ENCODE results near the gene TFCP2.
"Not testable (repeated sequence)": the region's sequence is repeated elsewhere in the genome, so short reads cannot be mapped to it uniquely, and the experiment has no call there.

TFCP2 gene, protein sequence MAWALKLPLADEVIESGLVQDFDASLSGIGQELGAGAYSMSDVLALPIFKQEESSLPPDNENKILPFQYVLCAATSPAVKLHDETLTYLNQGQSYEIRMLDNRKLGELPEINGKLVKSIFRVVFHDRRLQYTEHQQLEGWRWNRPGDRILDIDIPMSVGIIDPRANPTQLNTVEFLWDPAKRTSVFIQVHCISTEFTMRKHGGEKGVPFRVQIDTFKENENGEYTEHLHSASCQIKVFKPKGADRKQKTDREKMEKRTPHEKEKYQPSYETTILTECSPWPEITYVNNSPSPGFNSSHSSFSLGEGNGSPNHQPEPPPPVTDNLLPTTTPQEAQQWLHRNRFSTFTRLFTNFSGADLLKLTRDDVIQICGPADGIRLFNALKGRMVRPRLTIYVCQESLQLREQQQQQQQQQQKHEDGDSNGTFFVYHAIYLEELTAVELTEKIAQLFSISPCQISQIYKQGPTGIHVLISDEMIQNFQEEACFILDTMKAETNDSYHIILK

GRCh38 chr12:51172515-51173431 is at the start of gene TFCP2:
Gene TFCP2, minus strand, starts transcription at chr12:51173135. Its CDS starts 713 bp downstream, at chr12:51172422.
- DNase-seq = peak; percentile 94

- DNase-seq = no peak
Observed at GRCh38 chr12:51222461-51222860, 49.5 kb upstream of the TFCP2 start.

DNA sequence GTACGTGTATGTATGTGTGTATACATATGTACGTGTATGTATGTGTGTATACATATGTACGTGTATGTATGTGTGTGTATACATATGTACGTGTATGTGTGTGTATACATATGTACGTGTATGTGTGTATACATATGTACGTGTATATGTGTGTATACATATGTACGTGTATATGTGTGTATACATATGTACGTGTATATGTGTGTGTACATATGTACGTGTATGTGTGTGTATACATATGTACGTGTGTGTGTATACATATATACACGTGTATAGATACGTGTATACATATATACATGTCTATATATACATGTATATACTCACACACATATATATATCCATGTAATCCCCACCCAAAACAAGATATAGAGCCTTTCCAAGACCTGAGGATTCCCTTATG is 46.9 kb upstream of the TFCP2 start:
- not testable (repeated sequence) for DNase-seq

GRCh38 chr12:51219322-51219721 is 46.4 kb upstream of the TFCP2 start:
- DNase-seq = no peak

DNA sequence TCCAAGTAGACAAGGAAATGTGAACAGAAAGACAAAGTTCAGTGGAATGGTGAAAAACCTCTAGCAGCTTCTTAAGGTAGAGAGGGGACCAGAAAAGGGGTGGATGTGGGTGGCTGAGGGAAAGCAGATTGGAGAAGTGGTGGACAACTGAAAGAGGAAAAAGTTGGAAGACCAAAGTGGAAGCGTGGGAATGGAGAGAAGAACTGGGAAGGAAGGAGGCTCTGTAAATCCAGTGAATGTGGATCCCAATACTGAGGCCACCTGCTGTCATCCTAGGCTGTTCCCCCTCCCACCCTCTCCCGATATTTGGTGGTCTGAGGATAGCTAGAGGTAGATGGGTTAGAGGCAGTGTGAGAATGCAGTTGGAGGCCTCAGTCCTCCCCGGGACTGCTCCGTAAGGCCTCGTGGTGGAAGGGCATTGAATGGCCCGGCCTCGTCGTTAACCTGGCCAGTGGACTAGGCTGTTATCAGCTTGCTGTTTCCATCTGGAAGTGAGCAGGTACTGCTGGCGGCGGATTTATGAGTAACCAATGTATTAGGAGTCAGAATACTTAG is 45.7 kb upstream of the TFCP2 start:
- DNase-seq = no peak

DNA sequence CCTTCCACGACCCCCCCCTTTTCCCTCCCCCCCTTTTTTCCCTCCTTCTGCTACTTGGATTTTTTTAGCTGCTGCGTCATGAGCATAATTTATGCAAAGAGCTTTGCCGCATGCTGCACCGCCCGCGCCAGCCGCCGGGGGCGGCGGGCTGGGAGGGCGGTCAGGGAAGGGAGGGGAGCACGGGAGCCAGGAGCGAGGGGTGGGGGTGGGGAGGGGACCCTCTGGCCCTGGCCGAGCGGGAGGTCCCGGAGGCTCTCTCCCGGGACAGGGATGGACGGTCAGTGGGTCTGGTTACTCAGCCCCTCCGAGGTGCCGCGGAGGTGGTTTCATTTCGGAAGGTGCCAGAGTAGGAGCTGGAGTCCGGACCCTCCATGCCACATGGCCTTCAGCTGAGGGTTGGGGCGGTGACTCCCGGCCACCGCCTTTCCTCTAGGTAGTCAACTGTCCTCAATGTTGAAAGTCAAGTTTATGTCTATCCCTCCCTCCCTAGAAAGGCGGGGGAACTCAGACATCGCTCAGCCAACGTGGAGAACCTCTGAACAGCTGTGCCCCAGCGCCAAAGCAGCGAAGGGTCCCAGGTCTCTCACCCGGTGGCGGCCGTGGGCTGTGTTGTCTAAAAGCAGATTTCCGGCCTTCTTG is 45.2 kb upstream of the TFCP2 start, which contains the start of gene POU6F1:
TSS of gene POU6F1 (minus strand) at position 95 of the 639 bp plus-strand sequence. CDS start 11,226 bp downstream, outside the sequence.
- DNase-seq = peak; percentile 71

DNA sequence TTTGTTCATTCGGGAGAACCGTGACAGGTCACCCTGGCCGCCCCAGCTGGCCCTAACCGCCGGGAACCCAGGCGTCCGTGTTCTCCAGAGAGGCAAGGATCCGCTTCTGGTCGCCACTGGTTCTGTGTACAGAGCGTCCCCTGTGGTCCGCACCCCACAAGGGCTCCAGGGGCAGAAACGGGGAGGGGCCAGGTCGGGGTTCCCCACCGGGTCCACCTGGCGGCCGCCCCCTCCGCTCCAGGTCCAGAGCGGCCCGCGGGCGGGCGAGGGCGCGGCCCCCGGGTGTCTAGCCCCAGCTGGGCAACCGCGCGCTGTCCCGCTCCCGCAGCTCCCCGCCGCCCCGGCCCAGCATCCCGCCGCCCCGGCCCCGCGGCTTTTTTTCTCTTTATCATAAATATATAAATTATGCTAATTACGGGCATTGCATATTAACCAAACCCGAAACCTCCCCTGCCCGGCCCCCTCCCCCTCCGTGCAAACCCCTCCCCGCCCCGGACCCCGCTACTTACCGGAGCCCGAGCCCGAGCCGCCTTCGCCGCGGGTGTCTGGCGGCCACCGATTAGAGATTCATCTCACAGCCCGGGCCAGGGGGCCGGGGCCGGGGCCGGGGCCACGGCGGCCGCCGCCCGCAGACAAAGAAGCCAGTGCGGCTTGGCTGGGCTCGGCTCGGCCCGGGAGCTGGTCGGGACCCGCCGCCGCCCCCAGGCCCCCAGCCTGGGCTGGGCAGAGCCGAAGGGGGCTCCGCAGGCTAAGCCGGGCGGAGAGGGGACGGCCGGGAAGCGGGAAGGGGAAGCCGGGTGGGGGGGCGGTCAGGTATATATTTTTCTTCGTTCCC is 44.4 kb upstream of the TFCP2 start:
- DNase-seq = peak; percentile 62

- DNase-seq = no peak
Observed at GRCh38 chr12:51216642-51217041, 43.7 kb upstream of the TFCP2 start.

DNA sequence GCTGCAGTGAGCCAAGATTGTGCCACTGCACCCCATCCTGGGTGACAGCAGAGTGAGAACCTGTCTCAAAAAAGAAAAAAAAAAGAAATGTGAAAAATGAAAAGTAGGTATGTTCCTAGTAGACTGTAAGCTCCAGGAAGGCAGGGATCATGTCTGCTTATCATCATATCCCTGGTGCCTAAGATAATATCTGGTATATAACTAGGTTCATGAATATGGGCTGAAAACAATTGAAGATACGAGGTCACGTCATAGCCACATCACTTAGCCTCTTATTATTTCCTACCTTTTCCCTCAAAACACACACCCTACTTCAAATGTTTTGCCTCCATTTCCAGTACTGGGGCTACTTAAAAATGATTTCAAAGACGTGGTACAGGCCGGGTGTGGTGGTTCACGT is 42.0 kb upstream of the TFCP2 start:
- no peak for DNase-seq

GRCh38 chr12:51210690-51211395 is 37.9 kb upstream of the TFCP2 start:
- no peak for DNase-seq

GRCh38 chr12:51209259-51209658 is 36.3 kb upstream of the TFCP2 start:
- DNase-seq = no peak

- DNase-seq = no peak
Observed at GRCh38 chr12:51208016-51208660, 35.2 kb upstream of the TFCP2 start.

GRCh38 chr12:51205350-51205749 is 32.4 kb upstream of the TFCP2 start:
- DNase-seq = no peak

DNA sequence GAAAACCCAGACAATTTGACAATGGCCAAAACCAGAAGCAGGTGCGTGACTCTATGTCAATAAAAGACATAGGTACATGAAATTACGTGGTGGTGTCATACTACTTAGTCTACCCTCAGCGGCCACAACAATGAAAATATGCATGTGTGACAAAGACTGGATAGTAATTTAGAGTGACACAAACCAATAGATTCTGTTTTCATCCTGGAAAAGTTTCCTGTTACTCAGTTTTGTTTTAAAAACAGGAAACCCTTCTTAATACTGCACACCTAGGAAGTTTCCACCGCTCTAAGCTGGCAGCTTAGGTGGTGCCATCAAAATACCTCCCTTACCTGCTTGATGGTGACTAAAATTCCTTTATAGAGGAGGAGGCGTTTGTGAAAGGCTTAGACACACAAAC is 29.8 kb upstream of the TFCP2 start:
- no peak for DNase-seq

GRCh38 chr12:51200806-51201205 is 27.9 kb upstream of the TFCP2 start:
- DNase-seq = no peak

DNA sequence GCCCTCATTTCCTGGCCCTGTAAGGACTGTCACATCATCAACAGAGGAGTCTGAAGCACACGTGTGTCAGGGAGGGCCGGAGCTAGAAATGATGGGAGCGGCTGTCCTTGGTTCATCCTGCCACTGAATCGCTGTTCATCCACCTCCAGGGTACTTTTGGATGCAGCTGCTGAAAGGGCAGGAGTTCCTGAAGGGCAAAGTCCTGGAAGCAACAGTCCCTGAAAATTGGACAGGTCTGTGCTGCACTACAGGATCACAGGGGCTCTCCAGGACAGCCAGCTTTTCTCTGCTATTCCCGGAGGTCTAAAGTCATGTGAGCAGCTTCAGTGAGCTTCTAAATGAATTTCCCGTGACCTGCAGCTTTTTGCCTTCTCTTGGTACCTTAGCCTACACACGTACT is 27.2 kb upstream of the TFCP2 start:
- DNase-seq = no peak

- DNase-seq = no peak
Observed at GRCh38 chr12:51199366-51199945, 26.5 kb upstream of the TFCP2 start.

DNA sequence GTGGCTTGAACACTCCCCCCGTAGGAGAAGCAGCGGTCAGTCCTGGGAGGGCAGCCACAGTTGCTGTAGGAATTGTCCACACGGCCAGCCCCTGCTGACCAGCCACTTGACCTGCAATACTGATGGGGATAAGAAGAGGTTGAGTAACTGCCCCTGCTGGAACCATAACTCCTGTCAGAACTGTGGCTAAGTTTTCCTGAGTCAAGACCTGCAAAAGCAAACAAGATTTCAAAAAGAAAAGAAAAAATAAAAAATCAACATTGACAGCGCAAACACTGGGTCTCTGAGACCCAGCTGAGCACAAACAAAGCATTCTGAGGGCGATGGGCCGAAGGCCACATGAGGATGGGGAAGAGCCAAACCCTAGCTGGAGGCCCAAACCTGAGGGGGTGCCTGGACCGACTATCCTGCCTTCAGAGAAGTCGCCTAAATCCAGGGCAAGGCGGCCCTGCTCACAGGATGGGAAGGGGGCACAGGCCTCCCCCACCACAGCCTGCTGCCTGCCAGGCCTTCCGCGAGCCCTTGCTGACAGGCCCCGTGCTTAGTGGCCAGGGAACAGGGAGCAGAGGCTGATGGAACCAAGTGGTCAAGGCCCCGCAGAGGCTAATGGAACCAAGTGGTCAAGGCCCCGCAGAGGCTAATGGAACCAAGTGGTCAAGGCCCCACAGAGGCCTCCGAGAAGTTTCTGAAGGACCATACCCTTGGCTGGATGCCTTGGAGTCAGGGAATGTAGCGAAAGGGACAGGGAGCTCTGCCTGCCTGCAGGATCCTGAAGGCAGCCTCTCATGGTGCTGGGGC is 25.8 kb upstream of the TFCP2 start:
- DNase-seq = no peak
